HG02759 (cell line): ENCODE data around the gene MESD.
A peak's percentile ranks its signal among the peaks of the same experiment; 100 is the strongest.

Experiments
- ATAC-seq: cut with Tn5 transposase; IDR thresholded peaks from one replicate; pipeline ENCODE4 v1.9.1; 2021; ENCODE audit warnings: mild to moderate bottlenecking, moderate library complexity; ENCODE audit not compliant: unreplicated experiment

MESD gene

DNA sequence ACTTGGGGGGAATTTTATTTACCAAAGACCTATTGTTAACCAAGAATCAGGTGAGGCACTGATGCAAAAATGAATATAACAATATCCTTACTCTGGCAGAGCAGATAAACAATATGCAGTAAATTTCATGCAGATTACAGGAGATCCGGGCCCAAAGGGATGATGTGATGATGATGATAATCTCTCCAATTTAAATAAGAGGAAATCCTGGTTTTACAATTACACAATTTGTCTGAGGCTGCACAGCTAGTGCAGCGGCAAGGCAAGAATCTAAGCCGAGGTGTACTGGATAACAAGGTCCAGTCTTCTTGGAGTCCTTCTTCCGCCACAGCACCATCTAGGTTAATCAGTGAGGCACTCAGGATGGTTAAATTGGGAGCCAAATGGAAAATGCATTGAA, 2.4 kb upstream of the MESD start:
- ATAC-seq = no peak

DNA sequence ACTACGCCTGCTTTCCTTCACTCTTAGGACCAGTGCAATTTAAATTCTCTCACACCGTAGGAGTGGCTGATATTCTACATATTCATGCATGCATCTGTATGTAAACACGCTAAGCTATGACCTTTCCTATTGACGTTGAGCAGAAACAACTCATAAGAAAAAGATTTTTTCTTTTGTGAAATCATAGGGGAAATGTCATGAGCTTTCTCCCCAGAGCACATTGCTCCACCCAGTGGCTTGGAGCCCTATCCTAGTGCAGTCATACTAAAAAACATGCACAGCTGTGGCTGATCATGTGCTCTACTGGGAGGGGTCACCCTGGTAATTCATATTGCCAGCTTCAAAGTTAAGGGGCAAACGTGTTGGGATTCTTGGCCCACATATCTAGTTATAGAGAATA, 1.8 kb upstream of the MESD start:
- no peak for ATAC-seq

DNA sequence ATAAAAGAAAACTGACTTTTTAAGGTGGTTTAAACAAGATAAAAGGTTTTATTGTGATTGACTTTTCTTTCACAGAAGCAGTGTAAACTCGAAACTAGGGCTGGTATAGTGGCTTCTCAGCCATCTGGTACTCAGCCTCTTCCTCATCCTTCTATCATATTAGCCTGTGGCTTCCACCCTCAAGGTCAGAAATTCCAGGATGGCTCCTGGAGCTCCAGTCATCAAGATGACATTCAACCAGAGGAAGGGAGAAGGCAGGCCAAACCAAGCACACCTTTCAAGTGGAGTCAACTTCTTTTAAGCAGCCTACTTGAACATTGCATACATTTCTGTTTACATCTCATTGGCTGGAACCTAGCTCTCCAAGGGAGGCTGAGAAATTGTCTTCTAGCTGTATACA, 1.3 kb upstream of the MESD start:
- ATAC-seq = no peak

DNA sequence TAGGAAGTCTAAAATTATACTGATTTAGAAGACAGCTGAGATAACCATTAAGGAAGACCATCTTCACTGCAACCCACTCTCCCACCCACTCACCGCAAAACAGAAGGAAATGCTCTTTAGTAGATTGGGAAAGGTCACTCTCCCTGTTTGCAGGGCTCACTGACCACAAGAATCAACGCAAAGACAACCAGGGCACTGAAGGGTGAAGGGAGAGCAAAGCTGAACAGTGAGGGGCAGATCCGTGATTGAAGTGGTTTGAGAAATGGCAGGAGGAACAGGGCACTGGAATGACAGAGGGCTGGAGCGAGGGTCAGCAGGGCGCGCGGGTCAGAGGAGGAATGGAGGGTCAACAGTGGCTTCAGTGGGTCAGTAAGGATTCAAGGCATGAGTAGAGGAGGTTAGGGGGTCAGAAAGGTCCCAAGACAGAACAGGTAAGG, 520 bp downstream of the MESD start:
- ATAC-seq = no peak

DNA sequence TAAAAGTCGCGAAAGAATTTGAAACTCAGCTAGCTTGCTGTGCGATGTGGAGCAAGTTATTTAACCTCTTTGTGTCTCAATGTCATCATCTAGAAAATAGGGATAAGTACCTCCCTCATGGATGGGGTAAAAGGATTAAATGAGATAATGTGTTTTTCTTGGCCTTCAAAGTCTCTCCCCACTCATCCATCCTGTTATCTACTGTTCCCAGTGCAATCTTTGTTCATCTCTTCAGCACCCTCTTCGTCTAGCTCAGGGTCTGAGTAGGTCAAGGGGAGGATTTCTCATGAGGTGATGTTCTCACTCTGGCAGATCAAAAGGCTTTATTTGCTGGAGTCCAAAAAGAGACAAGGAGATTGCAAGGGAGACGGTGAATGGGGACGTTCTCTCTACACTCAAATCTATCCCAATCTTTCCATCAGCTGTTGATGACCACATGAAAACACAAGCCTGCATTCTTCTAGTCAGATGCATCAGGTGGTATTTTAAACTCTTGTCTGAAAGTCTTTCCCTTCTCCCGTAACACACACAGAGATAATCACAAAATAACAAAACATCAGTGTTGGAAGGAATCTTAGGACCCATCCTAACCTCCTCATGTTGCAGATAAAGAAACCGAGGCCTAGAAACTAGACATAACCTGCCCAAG, 1.3 kb downstream of the MESD start:
- ATAC-seq = no peak

GRCh38 chr15:80986487-80986886, 3.1 kb downstream of the MESD start:
- no peak for ATAC-seq

DNA sequence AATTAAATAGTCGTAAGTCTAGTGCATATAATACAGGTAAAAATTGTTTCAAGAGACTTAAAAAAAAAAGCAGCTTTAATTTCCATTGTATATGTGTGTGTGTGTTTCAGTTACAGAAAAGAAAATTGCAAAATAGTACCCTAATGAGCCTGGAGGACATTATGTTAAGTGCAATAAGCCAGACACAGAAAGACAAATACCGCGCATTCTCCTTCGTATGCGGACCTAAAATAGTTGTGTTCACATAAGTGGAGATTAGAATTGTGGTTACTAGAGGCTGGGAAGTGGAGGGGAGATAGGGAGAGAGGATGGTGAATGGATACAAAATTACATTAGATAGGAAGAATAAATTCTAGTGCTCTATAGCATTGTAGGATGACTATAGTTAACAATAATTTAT, 3.6 kb downstream of the MESD start:
- no peak for ATAC-seq

DNA sequence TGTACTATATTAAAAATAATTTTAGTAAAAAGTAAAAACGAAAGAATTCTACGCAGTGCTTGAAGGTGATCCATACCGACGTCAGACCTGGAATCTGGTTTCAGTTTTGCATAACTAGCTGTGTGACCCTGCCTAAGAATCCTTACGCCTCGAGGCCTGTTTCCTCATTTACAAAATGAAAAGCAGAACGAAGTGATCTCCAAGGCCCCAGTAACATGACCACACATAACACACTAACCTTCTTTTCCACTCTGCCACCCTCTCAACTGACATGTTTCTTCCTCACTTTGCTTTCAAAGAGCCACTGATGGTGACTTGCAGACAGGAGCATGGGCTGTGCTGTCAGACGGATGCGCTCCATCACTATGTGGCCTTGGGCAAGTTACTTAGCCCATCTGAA, 4.8 kb downstream of the MESD start:
- ATAC-seq = no peak

- ATAC-seq = no peak
Observed at GRCh38 chr15:80982839-80983238, 6.8 kb downstream of the MESD start.

- ATAC-seq = no peak
Observed at GRCh38 chr15:80982205-80982604, 7.4 kb downstream of the MESD start.

DNA sequence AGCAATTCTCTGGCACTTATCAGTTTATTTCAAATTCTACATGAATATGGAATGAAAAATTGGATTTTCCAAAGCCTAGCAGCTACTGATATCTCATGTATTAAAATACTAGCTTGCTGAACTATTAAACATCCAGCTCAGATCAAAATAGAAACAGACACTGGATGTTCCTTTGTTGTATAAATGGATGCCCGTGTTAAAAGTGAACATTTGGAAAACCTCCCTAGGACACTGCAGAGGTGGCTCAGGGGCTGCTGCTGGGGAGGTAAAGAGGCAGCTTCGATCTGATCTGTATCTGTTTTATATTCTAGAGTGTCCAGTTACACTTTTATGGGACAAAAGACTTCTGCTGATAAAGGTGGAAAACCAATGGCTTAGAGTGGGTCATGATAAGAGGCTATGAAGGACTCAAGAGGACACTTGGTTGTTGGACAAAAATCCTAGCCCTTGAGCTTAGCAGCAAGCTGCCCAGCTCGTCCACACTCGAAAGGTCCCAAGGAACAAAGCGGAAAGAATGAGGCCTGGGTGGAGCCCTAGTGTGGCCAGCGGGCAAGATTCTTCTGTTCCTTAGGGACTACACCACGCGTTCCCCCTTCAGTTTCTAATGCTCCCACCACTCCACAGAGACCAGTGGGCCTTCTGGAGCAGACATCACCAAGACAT, 9.9 kb downstream of the MESD start:
- no peak for ATAC-seq

GRCh38 chr15:80978685-80979329, 10.8 kb downstream of the MESD start:
- no peak for ATAC-seq

DNA sequence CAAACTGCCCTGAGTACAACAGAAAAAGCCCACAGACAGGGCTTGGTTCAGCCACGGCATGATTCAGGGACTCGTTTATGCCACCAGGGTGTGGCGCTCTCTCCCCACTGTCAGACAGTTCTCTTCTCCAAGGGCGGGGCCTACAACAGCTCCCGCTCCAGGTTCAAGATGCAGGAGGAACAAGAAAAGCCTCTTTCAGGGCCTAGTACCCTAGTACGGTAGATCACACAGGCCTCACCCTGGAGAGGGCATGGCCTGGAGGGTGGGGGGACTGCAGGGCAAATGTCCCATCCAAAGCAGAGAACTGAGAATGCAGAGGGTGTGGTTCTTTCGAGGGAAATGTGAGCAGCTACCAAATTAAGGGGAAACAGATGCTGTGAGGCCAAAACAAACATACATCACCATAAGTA, 12.0 kb downstream of the MESD start:
- ATAC-seq = no peak

- no peak for ATAC-seq
Observed at GRCh38 chr15:80976851-80977250, 12.8 kb downstream of the MESD start.

GRCh38 chr15:80974914-80975313, 14.7 kb downstream of the MESD start:
- ATAC-seq = no peak

- no peak for ATAC-seq
Observed at GRCh38 chr15:80972276-80972675, 17.3 kb downstream of the MESD start.

- no peak for ATAC-seq
Observed at GRCh38 chr15:80971143-80971542, 18.5 kb downstream of the MESD start.

DNA sequence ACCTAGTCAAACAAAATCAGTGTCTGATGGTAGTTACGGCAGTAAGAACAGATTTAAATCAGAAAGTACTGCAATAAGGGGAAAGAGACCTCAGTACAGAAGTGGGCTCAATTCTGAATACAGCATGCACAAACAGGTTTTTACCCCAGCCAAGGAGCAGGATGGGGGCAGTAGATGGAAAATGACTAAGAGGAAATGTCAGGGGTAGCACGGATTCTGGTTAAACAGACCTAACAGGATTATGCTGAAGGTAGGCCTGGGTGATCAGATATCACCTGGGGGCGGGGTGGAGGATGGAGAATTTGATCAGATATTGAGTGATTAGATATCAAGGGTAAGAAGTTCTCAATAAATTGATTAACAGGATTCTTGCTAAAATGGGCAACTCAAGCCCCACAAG, 19.0 kb downstream of the MESD start:
- ATAC-seq = no peak

DNA sequence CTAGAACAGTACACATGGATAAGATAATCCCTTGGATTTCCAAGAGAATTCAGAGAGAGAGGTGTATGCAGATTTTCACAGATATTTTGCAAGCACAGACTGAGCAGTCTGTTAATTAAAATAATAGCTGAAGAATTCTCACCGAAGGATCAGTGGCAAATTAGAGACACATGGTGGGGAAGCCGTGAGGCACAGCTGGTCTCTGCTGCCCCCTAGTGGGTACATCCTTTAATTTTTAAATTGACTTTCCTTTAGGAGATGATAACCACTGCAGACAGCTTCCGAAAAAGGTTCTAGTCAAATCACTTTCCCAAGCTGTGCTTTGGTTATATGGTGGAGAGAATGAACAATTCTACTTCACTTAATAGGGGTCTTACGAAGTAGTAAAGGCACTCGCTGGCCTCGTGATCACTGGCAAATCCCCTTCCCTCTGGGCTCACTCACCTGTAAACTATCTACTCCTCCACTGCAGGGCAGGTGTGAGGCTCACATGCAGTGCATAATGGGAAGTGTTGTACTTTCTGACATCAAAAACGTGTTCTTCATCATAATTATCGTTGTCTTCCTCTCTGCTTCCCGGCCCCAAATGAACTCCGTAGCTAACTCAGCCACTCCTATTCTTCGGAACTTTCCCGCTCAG, 19.5 kb downstream of the MESD start:
- ATAC-seq = peak; percentile 59

- ATAC-seq = no peak
Observed at GRCh38 chr15:80969316-80969715, 20.3 kb downstream of the MESD start.

DNA sequence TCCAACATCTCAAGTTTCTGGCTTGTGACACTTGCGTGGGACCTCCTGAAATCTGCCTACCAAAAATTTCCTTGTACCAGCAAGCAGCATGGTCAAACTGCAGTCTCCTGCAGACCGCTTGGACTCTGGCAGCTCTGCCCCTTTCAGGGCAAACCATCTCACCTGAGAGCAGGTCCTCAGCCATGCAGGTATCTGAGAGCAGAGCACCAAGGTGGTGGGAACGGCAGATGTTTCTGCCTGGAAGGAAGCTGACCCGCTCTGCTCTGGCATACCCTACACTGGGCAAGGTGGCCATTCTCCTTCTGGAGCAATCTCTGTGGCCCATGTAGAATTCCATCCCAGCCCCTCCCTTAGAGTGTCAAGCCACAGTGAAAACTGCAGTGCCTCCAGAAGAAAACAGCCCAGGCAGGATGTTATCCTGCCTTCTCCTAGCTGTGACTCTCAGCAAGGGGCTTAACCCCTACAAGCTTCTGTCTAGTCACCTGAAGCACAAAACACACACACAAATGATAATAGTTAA, 21.6 kb downstream of the MESD start:
- no peak for ATAC-seq

- ATAC-seq = no peak
Observed at GRCh38 chr15:80967451-80967850, 22.2 kb downstream of the MESD start.
